Ovary (tissue), 3 donors: ENCODE results near the gene IFT25.

Experiments used
- CTCF ChIP-seq, 3 donors: fragments of 450-650 bp in 2 of 3; fragments of 200-600 bp in 1 of 3; IDR thresholded peaks; one replicate each; pipeline versions ENCODE4 v1.5.1 to v1.8.0; 2016 to 2022; ENCODE audit warnings: antibody characterized with exemption in 3 of 3, mild to moderate bottlenecking in 1 of 3
- EP300 ChIP-seq: sonication (generic); formaldehyde crosslinking; IDR thresholded peaks from one replicate; pipeline ENCODE4 v1.6.1; 2017; ENCODE audit warnings: antibody characterized with exemption
- POLR2A ChIP-seq: fragments of 450-650 bp; IDR thresholded peaks from one replicate; pipeline ENCODE4 v1.6.1; 2017; ENCODE audit warnings: antibody characterized with exemption, mild to moderate bottlenecking, moderate library complexity
- donor health status: DM: no; HTN: no; CAD: no.

GRCh38 chr1:53906121-53906520 is 39.4 kb downstream of the IFT25 start:
- TF ChIP-seq CTCF (IDR thresholded peaks at IDR 0.05) (no peak), POLR2A (no peak), EP300 (no peak)
